Measurements from ENCODE around the gene TPSG1. TPM values are rescaled to one million over a fixed set of nuclear protein-coding genes. Genes with fewer than 3 reads are reported as not detected.

Gene TPSG1
- total and polyA plus RNA-seq, 2 experiments from 2014 or later = 0.81 TPM; not detected in 1

- Mint-ChIP-seq H3K27me3 (ENCODE audit: insufficient read depth, low read depth, poor library complexity) (peaks cover 26% of the 10 kb centered on the region), H3K4me1 (peaks cover 11% of the 10 kb centered on the region), H3K4me3 (no peak overlapping the region), H3K36me3 (ENCODE audit: low read depth) (no peaks in the 10 kb centered on the region), H3K27ac (no peak overlapping the region), H3K9me3 (no peaks in the 10 kb centered on the region)
- no peak for TF ChIP-seq EZH2phosphoT487 (IDR thresholded peaks at IDR 0.05; ENCODE audit: unreplicated experiment)
- TF ChIP-seq ZNF114 (CRISPR knock-in tag; IDR thresholded peaks at IDR 0.05) = no peak
- no peak for TF ChIP-seq POLR2AphosphoS5 (IDR thresholded peaks at IDR 0.05; ENCODE audit: low read depth)
- no peak for TF ChIP-seq CREB1 (CRISPR knock-in tag; IDR thresholded peaks at IDR 0.05; ENCODE audit: low read depth)
- TF ChIP-seq JUNB (IDR thresholded peaks at IDR 0.05; ENCODE audit: unreplicated experiment) = no peak
- no peak for TF ChIP-seq REST (IDR thresholded peaks at IDR 0.05; ENCODE audit: unreplicated experiment)
- TF ChIP-seq STAT1 (IDR thresholded peaks at IDR 0.05; ENCODE audit: unreplicated experiment) = no peak
- no peak for TF ChIP-seq CTCF (conservative IDR thresholded peaks at IDR 0.05; ENCODE audit: low read depth in 2 of 2)
- TF ChIP-seq EZH2 (IDR thresholded peaks at IDR 0.05; ENCODE audit: low read depth, unreplicated experiment) = no peak
- TF ChIP-seq ETS1 (IDR thresholded peaks at IDR 0.05) = no peak
- TF ChIP-seq ZNF462 (CRISPR knock-in tag; IDR thresholded peaks at IDR 0.05) = no peak
- TF ChIP-seq NANOG (IDR thresholded peaks at IDR 0.05; ENCODE audit: borderline replicate concordance) = no peak
- no peak for TF ChIP-seq ZNF331 (CRISPR knock-in tag; IDR thresholded peaks at IDR 0.05; ENCODE audit: low read depth)
- no peaks in the 10 kb centered on the region for H3F3A ChIP-seq (replicated peaks; ENCODE audit: low read depth)
- ATAC-seq (no peak), DNase-seq (ENCODE audit: low spot score) (no peak)
- H4K20me1 ChIP-seq (replicated peaks; ENCODE audit: insufficient read depth) = 0 out of 2 replicates have a peak, but pooled peaks cover 2% of the 10 kb centered on the region
- H3K9me2 ChIP-seq (ENCODE audit: insufficient read depth) = no peaks in the 10 kb centered on the region
- no peak overlapping the region for H3K27ac ChIP-seq (ENCODE audit: low read depth)
- H3K27me3 ChIP-seq (ENCODE audit: insufficient read depth) = no peaks in the 10 kb centered on the region
- no peak overlapping the region for H3K4me3 ChIP-seq
- H3K4me2 ChIP-seq = no peak overlapping the region
- H3K36me3 ChIP-seq (ENCODE audit: insufficient read depth) = no peaks in the 10 kb centered on the region
- no peak overlapping the region for H2AFZ ChIP-seq
- no peaks in the 10 kb centered on the region for H3K79me2 ChIP-seq (replicated peaks; ENCODE audit: insufficient read depth)
- H3K4me1 ChIP-seq (ENCODE audit: insufficient read depth) = no peaks in the 10 kb centered on the region
Observed at GRCh38 chr16:1258225-1258600, 33.1 kb upstream of the TPSG1 start.

Measured in GM23338 (cell line).